Keratinocyte (primary cell): ENCODE data around the gene RBBP6. TPM values are rescaled to one million over a fixed set of nuclear protein-coding genes. Genes with fewer than 3 reads are reported as not detected.

Experiments
- DNase-seq: peaks from one replicate; pipeline ENCODE4 v3.0.0-alpha.2; 2011; ENCODE audit warnings: low read depth, missing footprints, low spot score
- FAIRE-seq: peaks from 2 replicates; lab custom pipeline; 2011; peaks lifted over from hg19 to GRCh38; lab: Jason Lieb, UNC
- H2AFZ ChIP-seq: 2 replicates; pipeline ENCODE4 v1.6.0; 2012; ENCODE audit warnings: low read length, control low read depth, inconsistent platforms; ENCODE audit not compliant: control insufficient read depth
- H3K27ac ChIP-seq: 2 replicates; pipeline ENCODE4 v1.5.1; 2011; ENCODE audit warnings: low read length; ENCODE audit not compliant: control insufficient read depth, insufficient read depth
- H3K27me3 ChIP-seq: 3 replicates; pipeline ENCODE4 v1.6.0; 2011; ENCODE audit warnings: low read length; ENCODE audit not compliant: control insufficient read depth, insufficient read depth; ENCODE audit errors: extremely low read depth
- H3K36me3 ChIP-seq, 2 experiments: 2 replicates in 1 of 2; 3 replicates in 1 of 2; pipeline ENCODE4 v1.5.1; 2011; ENCODE audit warnings: low read length in 2 of 2, mild to moderate bottlenecking in 1 of 2; ENCODE audit not compliant: control insufficient read depth in 2 of 2, insufficient read depth in 2 of 2; ENCODE audit errors: extremely low read depth in 1 of 2
- H3K4me1 ChIP-seq: 3 replicates; pipeline ENCODE4 v1.5.1; 2011; ENCODE audit warnings: low read length; ENCODE audit not compliant: control insufficient read depth, insufficient read depth; ENCODE audit errors: extremely low read depth
- H3K4me2 ChIP-seq: 3 replicates; pipeline ENCODE4 v1.6.0; 2011; ENCODE audit warnings: low read depth, low read length; ENCODE audit not compliant: control insufficient read depth, insufficient read depth; ENCODE audit errors: extremely low read depth
- H3K4me3 ChIP-seq, 3 experiments: fragments of 200-600 bp in 1 of 3; sonication (generic) in 1 of 3; 2 replicates in 2 of 3; 3 replicates in 1 of 3; pipeline ENCODE4 v1.5.1; 2011 to 2016; ENCODE audit warnings: low read length in 3 of 3, mild to moderate bottlenecking in 3 of 3, control low read depth in 2 of 3, inconsistent platforms in 1 of 3, low read depth in 1 of 3, mixed read lengths in 1 of 3, mixed run types in 1 of 3, moderate library complexity in 1 of 3; ENCODE audit not compliant: control insufficient read depth in 2 of 3, insufficient read depth in 2 of 3; ENCODE audit errors: extremely low read depth in 1 of 3
- H3K79me2 ChIP-seq: 2 replicates; pipeline ENCODE4 v1.6.0; 2012; ENCODE audit warnings: low read length; ENCODE audit not compliant: control insufficient read depth, insufficient read depth
- H3K9ac ChIP-seq: 3 replicates; pipeline ENCODE4 v1.6.0; 2011; ENCODE audit warnings: low read length; ENCODE audit not compliant: control insufficient read depth, insufficient read depth; ENCODE audit errors: extremely low read depth
- H3K9me1 ChIP-seq: 3 replicates; pipeline ENCODE4 v1.6.0; 2011; ENCODE audit warnings: low read length; ENCODE audit not compliant: control insufficient read depth, insufficient read depth; ENCODE audit errors: extremely low read depth
- H3K9me3 ChIP-seq: 2 replicates; pipeline ENCODE4 v1.5.1; 2012; ENCODE audit warnings: low read depth, low read length; ENCODE audit not compliant: control insufficient read depth
- H4K20me1 ChIP-seq: 3 replicates; pipeline ENCODE4 v1.6.0; 2011; ENCODE audit warnings: low read length; ENCODE audit not compliant: control insufficient read depth, insufficient read depth; ENCODE audit errors: extremely low read depth
- CTCF ChIP-seq, 3 experiments: IDR thresholded peaks in 1 of 3; conservative IDR thresholded peaks in 1 of 3; optimal IDR thresholded peaks in 1 of 3; 2 replicates in 2 of 3; 3 replicates in 1 of 3; pipeline versions ENCODE3 to v1.5.1; 2011; ENCODE audit warnings: low read length in 3 of 3, mild to moderate bottlenecking in 3 of 3, moderate library complexity in 2 of 3, control low read depth in 1 of 3, inconsistent platforms in 1 of 3; ENCODE audit not compliant: insufficient read depth in 2 of 3; ENCODE audit errors: extremely low read depth in 1 of 3
- EZH2 ChIP-seq: IDR thresholded peaks from one replicate; pipeline ENCODE4 v1.6.1; 2012; ENCODE audit warnings: inconsistent platforms, mild to moderate bottlenecking, low read length, moderate library complexity
- dilution Hi-C: fragments of 300-500 bp; cut with MboI; formaldehyde crosslinking; loops from one replicate; pipeline ENCODE4 v1.7.0; 2020; ENCODE audit warnings: low sequenced_read_pairs; ENCODE audit not compliant: extremely low pct_ligation_motif_present
- polyA plus RNA-seq, 5 experiments: library from polyadenylated mRNA; depleted of rRNA in 3 of 5; stranded (reverse) in 3 of 5; stranded (forward) in 1 of 5; unstranded in 1 of 5; fragments of >200 nt; gene quantifications; 1 replicate in 1 of 5; 2 replicates in 3 of 5; 3 replicates in 1 of 5; pipeline versions ENCODE4 v1.2.1 to v1.2.3, GENCODE V29; 2011 to 2012; ENCODE audit warnings: missing spikeins in 2 of 5, low read depth in 1 of 5, low replicate concordance in 1 of 5

Gene RBBP6
- polyA plus RNA-seq, 1 donor (not counting 4 experiments of a cell fraction or from before 2014, with no cell fraction given) = 32.1 TPM

DNA sequence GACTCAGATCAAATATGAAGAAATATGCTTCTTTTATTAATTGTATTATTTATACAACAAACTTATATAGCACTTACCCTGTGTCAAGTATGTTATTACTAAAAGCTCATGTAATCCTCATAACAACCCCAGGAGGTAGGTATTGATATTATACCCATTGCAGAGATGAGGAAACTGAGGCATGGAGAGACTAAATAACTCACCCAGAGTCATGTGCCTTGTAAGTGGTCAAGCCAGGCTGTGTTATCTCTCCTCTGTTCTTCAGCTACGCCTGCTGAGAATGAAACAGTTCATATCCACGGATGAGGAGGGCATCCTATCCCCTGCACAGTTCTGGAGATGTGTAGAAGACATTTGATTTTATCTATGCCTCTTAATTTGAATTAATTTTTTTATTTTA lies 78.1 kb downstream of the RBBP6 start:
- TF ChIP-seq CTCF (optimal IDR thresholded peaks at IDR 0.05 in 1 of 3, IDR thresholded peaks at IDR 0.05 in 1 of 3, conservative IDR thresholded peaks at IDR 0.05 in 1 of 3; ENCODE audit: extremely low read depth in 1 of 3, insufficient read depth in 2 of 3, low read length in 3 of 3) (no peak), EZH2 (no peak)
- no peaks in the 10 kb centered on the region for H3K9me1 ChIP-seq
- DNase-seq = no peak
- no peak overlapping the region for H3K9ac ChIP-seq
- no peaks in the 10 kb centered on the region for H3K36me3 ChIP-seq
- H2AFZ ChIP-seq = no peak overlapping the region
- no peaks in the 10 kb centered on the region for H3K9me3 ChIP-seq
- no peak for FAIRE-seq
- no peaks in the 10 kb centered on the region for H3K27me3 ChIP-seq
- dilution Hi-C loops = no loop called here
- H3K4me1 ChIP-seq = no peaks in the 10 kb centered on the region
- no peaks in the 10 kb centered on the region for H4K20me1 ChIP-seq
- no peak overlapping the region for H3K27ac ChIP-seq
- H3K4me2 ChIP-seq = no peak overlapping the region
- H3K79me2 ChIP-seq = no peaks in the 10 kb centered on the region
- H3K4me3 ChIP-seq = no peak overlapping the region

Other genes starting within 250 kb of the RBBP6 start
- 17.7 to 30.8 TPM (median 23.3 TPM) in 3 replicates for gene TNRC6A, start 190.1 kb downstream of the RBBP6 start, polyA plus RNA-seq